NCI-H146 (cell line): ENCODE data around the gene KIAA0408.
"Not testable (repeated sequence)": the region's sequence is repeated elsewhere in the genome, so short reads cannot be mapped to it uniquely, and the experiment has no call there.

ENCODE experiments used
- DNase-seq: peaks from one replicate; lab custom pipeline; 2025; lab: John Stamatoyannopoulos, UW

Gene KIAA0408

DNA sequence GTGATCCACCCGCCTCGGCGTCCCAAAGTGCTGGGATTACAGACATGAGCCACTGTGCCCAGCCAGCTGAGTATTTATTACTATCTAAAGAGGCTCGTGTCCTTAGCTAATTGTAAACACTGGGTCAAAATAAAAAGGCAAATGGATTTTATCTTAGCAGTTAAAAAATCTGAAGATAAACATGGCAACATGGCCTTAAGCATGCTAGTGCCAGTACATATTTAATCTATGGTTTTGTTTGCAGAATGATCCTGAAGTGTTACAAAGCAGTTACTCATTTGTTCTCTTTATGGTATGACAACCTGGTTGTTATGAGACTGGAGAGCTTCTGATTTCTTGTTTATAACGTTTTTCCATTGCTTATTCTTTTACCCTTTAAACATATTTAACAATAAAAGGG, 3.9 kb upstream of the KIAA0408 start:
- no peak for DNase-seq

DNA sequence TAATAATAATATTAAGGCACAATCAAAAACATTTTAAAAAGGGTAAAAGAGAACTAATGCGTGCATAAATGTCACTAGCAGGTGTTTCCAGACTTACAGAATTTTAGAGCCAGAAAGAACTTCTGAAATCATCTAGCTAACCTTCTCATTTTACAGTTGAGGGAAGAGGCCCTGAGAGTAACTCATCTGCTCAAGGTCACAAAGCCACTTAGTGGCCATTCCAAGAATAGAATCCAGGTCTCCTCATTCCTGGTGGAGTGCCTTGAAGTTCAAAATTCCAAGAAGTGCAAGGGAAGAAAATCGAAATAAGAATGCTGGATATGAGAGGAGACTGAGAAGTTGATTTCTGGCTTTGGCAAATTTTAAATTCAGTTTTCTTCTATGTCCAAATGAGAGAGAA, 3.2 kb upstream of the KIAA0408 start:
- no peak for DNase-seq

DNA sequence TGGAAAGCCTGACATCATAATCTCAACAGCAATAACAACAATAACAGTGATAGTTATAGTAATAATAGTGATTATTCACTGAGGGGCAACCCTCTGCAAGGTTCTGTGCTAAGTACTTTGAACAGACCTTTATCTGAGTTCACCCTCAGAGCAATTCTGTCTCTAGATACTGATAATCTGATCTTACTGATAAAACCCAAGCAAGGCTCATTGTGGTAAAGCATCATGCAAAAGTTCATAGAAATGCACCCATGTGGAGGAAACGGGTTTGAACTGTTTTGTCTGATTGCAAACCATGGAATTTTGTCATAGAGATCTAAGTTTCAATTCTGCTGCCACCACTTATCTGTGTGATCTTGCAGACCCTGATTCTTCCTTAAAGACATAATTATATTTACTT, 1.3 kb upstream of the KIAA0408 start:
- DNase-seq: no peak

DNA sequence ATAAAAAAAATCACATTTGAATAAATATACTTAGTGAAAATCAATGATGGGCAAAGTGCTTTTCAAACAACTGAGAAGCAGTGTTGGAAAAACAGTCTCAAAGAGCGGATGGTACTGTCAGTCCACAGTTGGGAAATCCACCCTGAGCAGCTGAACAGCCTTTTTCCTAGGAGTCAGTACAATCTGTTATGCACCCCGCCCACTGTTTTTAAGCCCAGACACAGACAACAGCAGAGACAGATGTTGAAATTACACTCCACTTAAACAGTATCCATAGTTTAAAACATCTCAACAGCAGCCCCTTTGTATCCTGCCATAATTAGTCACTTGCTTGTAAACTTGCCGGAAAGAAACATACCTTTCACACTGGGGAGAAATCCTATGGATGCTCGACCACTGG, 372 bp downstream of the KIAA0408 start:
- DNase-seq: no peak

DNA sequence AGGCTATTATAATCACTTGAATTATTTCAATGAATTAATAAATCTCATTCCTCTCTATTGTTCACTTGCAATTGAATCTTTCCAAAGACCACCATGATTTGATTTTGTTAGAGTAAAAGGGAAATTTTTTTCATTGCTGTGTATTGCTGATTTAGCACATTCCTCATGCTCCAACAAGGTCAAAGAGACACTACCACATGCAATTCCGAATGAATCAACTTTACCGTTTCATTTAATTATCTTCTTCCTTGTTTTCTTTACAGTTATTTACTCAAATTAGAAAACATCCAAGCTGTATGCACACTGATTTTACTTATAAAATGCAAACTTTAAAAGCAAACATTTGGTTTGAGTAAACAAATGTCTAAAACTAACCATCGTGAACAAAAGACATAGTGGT, 967 bp downstream of the KIAA0408 start:
- DNase-seq: no peak

DNA sequence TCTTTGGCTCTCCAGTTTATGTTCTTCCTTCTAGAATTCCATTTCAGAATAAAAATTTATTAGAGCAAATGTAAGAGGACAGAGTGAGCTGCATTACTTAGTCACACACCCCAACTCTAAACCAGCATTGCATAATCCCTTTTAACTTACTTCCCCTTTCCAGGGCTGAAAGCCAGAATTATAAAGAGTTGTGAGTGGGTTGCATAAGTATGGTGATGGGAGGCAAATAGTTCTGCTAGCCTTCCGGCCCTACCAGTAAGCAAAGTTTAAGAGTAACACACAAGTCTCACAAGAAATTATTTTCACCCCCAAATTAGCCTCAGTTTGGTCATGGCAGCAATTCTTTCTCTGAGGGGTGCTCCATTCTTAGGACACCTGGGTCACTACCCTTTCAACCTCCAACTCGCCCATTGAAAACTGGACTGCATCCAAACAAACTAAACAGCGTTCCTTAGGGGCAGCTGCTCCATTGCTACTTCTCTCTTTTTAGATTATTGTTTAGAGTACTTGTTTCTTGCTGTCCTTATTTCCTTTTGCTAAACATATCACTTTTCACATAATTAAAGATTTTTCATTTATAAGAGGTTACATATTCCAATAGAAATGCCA, 1.6 kb downstream of the KIAA0408 start:
- no peak for DNase-seq

DNA sequence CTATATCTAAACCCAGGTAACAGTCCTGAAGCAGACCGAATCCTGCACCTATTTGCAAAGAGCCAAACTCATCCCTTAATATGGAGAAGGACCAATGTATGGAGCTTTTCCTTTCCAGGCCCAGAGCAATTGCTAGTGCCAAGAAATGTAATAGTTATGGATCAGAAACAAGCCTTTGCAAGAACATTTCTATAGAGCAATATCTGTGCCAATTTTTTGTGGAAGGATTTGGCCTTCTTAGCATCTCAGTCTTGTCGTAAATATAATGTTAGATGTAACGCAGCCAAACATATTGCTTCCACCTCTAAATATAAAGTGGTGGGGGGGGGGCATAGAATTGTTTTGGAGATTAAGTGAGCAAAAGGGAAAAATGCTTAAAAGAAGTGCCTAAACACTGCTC, 2.7 kb downstream of the KIAA0408 start:
- no peak for DNase-seq

DNA sequence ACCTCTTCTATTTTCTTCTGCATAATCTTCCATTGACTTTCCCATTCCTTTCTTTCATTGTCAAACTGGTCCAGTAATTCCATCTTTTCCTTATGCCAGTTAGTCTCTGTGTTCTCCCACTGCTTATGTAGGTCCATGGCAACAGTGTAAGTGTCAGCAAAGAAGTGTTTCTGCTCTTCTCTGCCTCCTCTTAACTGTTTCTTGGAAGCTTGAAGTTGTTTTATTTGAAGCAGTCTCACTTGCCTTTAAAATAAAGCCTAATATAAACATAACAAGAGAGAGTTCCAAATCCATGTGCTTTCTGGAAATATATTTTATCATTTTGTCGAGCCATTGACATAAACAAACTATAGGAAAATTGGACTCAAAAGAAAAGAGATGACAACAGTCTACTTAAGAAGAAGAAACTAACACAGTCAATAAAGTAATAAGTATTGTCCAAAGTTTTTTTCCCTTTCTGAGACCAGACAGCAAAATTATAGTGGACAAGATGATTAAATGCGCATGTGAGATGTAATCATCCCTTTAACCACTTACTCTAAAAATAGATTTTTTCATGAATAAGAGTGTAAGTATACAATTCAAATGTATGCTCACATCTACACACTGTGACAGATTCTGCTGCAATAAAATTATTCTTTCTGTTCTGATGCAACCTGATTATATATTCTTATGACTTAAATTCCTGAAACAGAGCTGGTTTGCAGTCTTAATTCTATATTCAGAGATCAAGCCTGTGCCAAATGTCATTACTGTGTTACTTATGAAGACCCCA, 5.2 kb downstream of the KIAA0408 start:
- no peak for DNase-seq

DNA sequence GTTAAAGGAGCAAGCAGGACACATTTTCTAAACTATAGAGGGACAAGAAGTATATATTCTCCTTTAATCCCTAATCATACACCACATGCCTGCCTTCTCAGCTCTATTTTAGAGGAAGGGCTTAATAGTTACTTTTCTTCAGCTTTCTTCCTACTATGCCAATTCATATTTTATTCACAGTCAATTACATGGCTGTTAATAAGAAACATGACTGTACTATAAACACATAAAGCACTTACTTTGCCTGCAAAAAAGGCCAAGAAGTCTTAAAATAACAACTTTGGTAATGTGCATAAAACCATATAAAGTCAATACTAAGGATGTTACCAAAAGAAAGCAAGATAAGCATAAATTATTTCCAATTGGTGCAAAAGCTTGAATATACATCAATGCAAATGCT, 6.4 kb downstream of the KIAA0408 start:
- DNase-seq: no peak

DNA sequence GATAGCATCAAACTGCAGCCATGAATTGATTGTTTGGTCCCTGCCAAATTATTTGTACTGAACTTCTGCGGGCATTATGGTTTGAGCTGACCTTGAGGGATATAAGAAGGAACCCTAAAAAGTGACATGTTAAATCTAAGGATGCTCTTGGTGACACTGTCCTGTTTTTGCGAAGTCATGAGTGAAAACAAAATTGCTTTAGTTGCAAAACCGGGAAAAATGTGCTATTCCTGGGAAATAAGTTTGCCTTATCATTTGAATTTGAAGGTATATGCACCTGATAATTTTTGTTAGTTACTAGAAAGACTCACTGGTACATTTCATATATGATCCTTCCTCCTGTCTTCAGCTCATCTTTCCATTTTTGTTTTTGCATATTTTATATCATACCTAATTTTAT, 7.8 kb downstream of the KIAA0408 start:
- DNase-seq: no peak

DNA sequence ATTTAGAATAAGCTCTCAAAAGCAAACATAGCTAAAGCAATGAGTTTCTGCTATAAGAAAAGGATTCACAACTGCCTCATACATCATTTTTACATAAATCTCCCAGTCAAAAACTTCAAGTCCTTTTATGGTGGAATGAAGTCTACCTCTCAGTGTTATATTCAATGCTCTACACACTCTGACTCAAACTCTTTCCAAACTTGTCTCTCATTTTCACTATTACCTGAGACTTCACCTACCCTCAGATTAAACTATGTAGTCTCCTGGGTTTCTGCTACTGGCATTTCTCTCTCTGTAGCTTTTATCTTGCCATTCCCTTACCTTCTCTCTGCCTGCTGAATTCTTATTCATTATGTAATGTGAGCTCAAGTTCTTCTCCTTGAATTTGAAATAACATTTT, 11.4 kb downstream of the KIAA0408 start:
- DNase-seq: no peak

DNA sequence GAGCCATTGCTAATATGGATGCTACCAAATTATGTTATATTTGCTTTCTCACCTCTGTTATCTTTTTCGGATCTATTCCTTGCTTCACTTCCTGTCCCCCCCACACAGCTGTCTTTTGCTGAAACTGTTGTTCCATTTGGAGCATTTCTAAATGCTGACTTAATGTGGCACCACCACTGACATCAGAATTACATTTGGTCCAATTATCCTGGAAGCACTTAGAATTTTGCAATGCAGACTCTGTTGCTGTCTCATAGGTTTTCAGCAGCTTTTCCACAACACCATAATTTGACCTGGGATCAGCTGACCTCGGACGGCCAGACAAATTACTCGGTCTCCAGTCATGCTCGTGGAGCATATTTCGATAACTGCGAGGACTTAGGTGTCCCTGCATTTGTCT, 12.8 kb downstream of the KIAA0408 start:
- no peak for DNase-seq

DNA sequence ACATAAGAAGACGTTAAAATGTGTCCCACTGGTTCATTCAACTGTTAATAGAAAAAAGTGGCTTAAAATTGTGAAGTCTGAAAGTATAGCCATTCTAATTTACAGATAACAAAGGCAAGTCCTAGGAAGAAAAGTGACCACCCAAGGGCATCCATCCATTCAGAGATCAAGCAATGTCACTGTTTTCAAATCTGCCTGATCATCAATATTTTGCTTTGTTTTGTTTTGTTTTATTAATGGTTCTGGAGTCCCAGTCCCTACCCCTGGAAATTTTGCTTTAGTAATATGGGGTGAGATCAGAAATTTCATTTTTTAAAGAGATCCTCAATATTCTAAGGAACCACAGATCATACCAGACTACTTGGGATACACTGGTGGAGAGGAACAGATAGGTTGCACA, 17.3 kb downstream of the KIAA0408 start:
- DNase-seq: no peak

DNA sequence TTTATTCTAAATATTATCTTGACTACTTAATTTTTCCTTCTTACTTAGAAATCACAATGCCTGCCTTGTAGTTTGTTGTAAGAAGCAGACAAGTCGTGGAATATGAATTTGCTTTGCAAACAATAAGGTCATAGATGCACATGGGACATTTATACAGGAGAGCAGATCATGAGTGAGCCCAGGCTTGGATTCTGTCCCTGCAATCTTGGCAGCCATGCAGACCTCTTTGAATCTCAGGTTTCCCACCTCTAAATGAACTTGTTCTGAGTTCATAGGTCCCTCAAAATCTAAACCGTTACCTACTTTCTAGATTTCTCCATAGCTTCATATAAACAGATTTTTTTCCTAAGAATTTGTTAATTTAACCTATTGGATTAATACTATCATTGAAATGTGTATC, 19.5 kb downstream of the KIAA0408 start:
- no peak for DNase-seq

DNA sequence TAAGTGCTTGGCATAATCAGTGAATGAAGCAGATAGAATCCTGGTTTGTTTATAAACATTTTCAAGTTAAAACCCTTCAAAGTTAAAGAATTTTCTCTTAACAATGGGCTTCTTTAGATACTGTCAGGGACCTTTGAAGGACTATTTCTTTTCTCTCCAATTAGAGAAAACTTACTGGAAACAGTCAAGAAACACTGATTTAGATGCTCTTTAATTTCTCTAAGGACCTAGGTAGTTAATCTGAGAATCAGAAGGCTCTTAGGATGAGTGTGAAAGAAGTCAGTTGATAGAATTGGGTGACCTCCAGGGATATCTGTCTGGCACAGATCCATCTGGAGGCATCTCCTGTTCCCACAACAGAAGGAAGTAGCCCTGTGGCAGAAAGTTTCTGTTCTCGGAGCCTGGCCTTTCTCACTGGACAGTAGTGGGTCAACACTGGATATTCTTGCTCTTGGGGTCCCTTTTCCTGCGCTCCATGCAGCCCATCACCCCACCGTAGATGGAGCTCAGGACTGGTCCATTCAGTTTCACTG, 22.5 kb downstream of the KIAA0408 start:
- no peak for DNase-seq

DNA sequence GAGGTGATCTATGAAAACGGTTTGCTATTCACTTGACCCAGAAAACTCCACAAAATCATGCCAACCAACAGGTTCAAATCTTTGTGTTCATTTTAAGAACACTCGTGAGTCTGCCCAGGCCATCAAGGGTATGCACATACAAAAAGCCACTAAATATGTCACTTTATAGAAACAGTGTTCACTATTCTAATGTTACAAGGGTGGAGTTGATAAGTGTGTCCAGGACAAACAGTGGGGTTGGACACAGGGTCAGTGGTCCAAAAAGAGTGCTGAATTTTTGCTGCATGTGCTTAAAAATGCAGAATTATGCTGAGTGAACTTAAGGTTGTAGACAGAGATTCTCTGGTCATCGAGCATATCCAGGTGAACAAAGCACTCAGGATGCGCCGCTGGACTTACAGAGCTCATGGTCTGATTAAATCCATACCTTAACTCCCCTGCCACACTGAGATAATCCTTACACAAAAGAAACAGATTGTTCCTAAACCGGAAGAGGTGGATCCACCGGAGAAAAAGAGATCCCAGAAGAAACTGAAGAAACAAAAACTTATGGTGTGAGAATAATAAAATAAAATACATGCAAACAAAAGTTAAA, 23.5 kb downstream of the KIAA0408 start:
- DNase-seq: no peak

DNA sequence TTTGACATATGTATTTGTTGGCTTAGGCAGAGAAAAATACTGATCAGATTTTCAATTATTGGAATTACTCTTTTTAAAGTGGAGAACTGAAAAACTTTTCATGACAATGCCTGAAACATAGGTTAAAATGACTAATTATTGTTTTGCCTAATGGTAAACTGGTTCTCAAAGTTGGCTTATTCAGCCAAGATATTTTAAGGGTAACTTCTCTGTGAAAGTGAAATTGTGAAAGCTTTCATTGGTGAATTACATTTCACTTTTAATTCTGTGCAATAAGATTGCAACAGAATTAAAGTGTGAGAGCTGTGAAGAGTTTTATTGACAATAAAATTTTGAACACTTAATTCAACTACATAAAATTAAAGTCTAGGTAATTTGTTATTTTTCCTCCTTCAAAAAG, 24.5 kb downstream of the KIAA0408 start:
- DNase-seq: no peak

DNA sequence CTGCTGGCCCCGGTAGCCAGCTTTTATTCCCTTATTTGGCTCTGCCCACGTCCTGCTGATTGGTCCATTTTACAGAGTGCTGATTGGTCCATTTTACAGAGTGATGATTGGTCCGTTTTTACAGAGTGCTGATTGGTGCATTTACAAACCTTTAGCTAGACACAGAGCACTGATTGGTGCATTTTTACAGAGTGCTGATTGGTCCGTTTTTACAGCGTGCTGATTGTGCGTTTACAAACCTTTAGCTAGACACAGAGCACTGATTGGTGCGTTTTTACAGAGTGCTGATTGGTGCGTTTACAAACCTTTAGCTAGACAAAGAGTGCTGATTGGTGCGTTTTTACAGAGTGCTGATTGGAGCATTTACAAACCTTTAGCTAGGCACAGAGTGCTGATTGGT, 30.6 kb downstream of the KIAA0408 start:
- DNase-seq: not testable (repeated sequence)

DNA sequence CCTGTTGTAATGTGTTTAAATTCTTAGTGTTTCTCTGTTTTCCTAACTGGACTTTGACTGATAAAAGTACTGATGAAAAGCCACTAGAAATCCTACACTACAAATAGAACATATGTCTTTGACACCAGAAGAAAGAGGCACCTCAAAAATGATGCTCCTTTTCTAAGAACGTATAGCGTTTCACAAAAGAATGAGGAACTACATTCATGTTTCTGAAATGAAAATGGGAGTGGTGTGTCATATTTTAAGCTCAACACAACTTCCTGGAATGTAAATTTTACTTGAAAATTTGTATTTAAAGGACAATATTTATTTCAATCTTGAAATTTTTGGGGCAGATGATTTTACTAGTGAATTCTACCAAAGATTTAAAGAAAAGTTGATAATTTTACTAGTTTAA, 35.3 kb downstream of the KIAA0408 start:
- DNase-seq: no peak

DNA sequence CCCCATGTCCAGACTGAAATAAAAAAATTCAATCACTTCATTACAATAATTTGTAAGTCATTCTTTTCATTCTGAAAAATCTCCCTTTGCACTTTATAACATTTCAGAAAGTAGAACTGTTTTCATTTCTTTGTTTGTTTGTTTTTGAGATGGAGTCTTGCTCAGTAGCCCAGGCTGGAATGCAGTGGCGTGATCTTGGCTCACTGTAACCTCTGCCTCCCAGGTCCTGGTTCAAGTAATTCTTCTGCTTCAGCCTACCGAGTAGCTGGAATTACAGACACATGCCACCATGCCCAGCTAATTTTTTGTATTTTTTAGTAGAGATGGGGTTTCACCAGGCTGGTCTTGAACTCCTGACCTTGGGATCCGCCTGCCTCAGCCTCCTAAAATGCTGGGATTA, 38.0 kb downstream of the KIAA0408 start:
- DNase-seq: not testable (repeated sequence)

DNA sequence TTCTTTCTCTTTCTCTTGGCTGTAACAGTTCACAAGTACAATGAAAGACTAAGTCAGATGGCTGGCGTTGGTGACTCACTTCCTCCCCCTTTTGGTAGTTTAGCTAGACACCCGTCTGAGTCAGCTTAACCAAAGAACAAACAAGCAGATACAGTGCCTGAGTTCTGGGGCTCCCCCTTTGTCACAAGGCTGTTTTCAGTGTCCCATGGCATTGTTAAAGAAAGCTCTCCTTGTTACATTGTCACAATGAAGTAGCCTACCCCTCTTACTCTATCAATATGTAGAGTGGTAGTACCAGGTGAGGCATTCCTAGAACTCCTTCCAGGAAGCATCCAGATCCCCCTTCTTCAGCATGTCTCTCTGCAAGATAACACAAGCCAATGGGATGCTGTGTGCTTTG, 38.6 kb downstream of the KIAA0408 start:
- DNase-seq: peak; percentile 62

DNA sequence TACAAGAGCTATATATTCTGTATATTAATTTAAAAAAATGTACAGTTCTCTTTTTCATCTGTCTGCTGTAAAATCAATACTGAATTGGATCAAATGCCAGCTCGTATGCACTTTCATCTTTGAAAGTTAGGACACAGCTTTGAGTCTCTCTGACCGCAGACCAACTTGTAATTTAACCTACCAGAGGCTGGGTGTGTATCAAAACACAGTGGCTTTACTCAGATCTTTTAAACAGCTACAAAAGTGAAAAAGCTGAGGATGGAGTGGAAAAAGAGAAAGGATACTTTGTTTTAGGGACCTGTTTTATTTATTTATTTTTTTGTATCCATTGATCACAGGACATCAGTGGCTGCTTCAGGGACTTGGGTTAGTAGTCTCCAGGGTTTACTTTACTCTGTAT, 44.1 kb downstream of the KIAA0408 start:
- no peak for DNase-seq

DNA sequence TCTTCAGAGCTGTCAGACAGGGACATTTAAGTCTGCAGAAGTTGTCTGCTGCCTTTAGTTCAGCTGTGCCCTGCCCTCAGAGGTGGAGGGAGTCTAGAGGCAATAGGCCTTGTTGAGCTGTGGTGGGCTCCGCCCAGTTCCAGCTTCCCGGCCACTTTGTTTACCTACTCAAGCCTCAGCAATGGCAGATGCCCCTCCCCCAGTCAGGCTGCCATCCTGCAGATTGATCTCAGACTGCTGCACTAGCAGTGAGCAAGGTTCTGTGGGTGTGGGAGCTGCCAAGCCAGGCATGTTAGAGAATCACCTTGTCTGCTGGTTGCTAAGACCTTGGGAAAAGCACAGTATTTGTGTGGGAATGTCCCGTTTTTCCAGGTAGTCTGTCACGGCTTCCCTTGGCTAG, 46.1 kb downstream of the KIAA0408 start:
- peak; percentile 60 for DNase-seq
